Liver (tissue), 9 donors: ENCODE data around the gene CLCN7. TPM values are rescaled to one million over a fixed set of nuclear protein-coding genes. Genes with fewer than 3 reads are reported as not detected.

ENCODE experiments used
- DNase-seq: peaks from one replicate; pipeline ENCODE4 v3.0.0-alpha.2; 2017; ENCODE audit warnings: low spot score
- H3K27ac ChIP-seq, 2 donors: one replicate each; pipeline ENCODE4 v1.7.0; 2013; ENCODE audit warnings: inconsistent platforms in 2 of 2, low read length in 2 of 2, control low read depth in 1 of 2, low read depth in 1 of 2, mild to moderate bottlenecking in 1 of 2
- H3K27me3 ChIP-seq, 4 donors: one replicate each; pipeline versions ENCODE4 v1.6.1 to v1.7.0; 2013; ENCODE audit warnings: low read length in 3 of 4, inconsistent platforms in 1 of 4, mild to moderate bottlenecking in 1 of 4, moderate library complexity in 1 of 4; ENCODE audit not compliant: control insufficient read depth in 4 of 4, insufficient read depth in 4 of 4
- H3K36me3 ChIP-seq, 4 donors: one replicate each; pipeline versions ENCODE4 v1.6.1 to v1.7.0; 2013; ENCODE audit warnings: low read length in 3 of 4, mild to moderate bottlenecking in 3 of 4, low read depth in 1 of 4, moderate library complexity in 1 of 4; ENCODE audit not compliant: control insufficient read depth in 4 of 4, insufficient read depth in 3 of 4
- H3K4me1 ChIP-seq, 4 donors: one replicate each; pipeline versions ENCODE4 v1.6.1 to v1.7.0; 2013; ENCODE audit warnings: low read length in 3 of 4, mild to moderate bottlenecking in 3 of 4, moderate library complexity in 1 of 4; ENCODE audit not compliant: control insufficient read depth in 4 of 4, insufficient read depth in 4 of 4
- H3K4me3 ChIP-seq, 3 donors: one replicate each; pipeline versions ENCODE4 v1.6.1 to v1.7.0; 2013; ENCODE audit warnings: low read length in 3 of 3, control low read depth in 1 of 3, low read depth in 1 of 3, mild to moderate bottlenecking in 1 of 3
- H3K9ac ChIP-seq, 2 donors: one replicate each; pipeline ENCODE4 v1.7.0; 2013; ENCODE audit warnings: low read length in 2 of 2, mild to moderate bottlenecking in 2 of 2, moderate library complexity in 2 of 2, control low read depth in 1 of 2, low read depth in 1 of 2
- H3K9me3 ChIP-seq, 4 donors: one replicate each; pipeline versions ENCODE4 v1.6.1 to v1.7.0; 2013; ENCODE audit warnings: low read length in 3 of 4; ENCODE audit not compliant: control insufficient read depth in 4 of 4
- EGR1 ChIP-seq, 2 donors: IDR thresholded peaks; 2 replicates each; pipeline ENCODE4 v1.6.1; 2016 to 2018; ENCODE audit warnings: antibody characterized with exemption in 2 of 2, low read depth in 2 of 2
- FOXA1 ChIP-seq: IDR thresholded peaks from 2 replicates; pipeline ENCODE4 v1.6.1; 2016; ENCODE audit warnings: antibody characterized with exemption
- GABPA ChIP-seq, 2 donors: IDR thresholded peaks in 1 of 2; conservative IDR thresholded peaks in 1 of 2; 2 replicates each; pipeline ENCODE4 v1.6.1; 2016; ENCODE audit warnings: antibody characterized with exemption in 2 of 2, mild to moderate bottlenecking in 1 of 2, moderate library complexity in 1 of 2
- HNF4A ChIP-seq, 2 donors: conservative IDR thresholded peaks; 2 replicates each; pipeline ENCODE4 v1.6.1; 2016; ENCODE audit warnings: antibody characterized with exemption in 2 of 2, mild to moderate bottlenecking in 2 of 2
- JUND ChIP-seq, 2 donors: IDR thresholded peaks; 2 replicates each; pipeline ENCODE4 v1.6.1; 2016; ENCODE audit warnings: antibody characterized with exemption in 2 of 2
- NR2F2 ChIP-seq: IDR thresholded peaks from 2 replicates; pipeline ENCODE4 v1.6.1; 2016; ENCODE audit warnings: antibody characterized with exemption
- SP1 ChIP-seq: IDR thresholded peaks from 2 replicates; pipeline ENCODE4 v1.6.1; 2018; ENCODE audit warnings: antibody characterized with exemption, mild to moderate bottlenecking
- TAF1 ChIP-seq: conservative IDR thresholded peaks from 2 replicates; pipeline ENCODE4 v1.6.1; 2016; ENCODE audit warnings: antibody characterized with exemption, mild to moderate bottlenecking
- WGBS: extraction: QIAGEN DNeasy Blood & Tissue Kit; methylation state at CpG from one replicate; pipeline ENCODE4 v1.1.7; 2013; 5-methylcytosine and 5-hydroxymethylcytosine counted together
- polyA plus RNA-seq, 2 donors: library from polyadenylated mRNA; stranded (reverse) in 1 of 2; unstranded in 1 of 2; fragments of 200-250 nt in 1 of 2; fragments of >200 nt in 1 of 2; fragmentation: Nextera tagmentation in 1 of 2; extraction: Ambion mirVana in 1 of 2; gene quantifications; one replicate each; pipeline versions ENCODE4 v1.2.1 to v1.2.3, GENCODE V29; 2013 to 2015
- total RNA-seq, 2 donors: library from RNA; depleted of rRNA; stranded (reverse); fragments of >200 nt; gene quantifications; one replicate each; pipeline ENCODE4 v1.2.3, GENCODE V29; 2014
- TF ChIP-seq, protein P1 (sequence below): IDR thresholded peaks from 2 replicates; pipeline ENCODE4 v1.6.1; 2016; ENCODE audit warnings: antibody characterized with exemption, mild to moderate bottlenecking
- donor health status: healthy.
- donor health status: healthy.
- donor health status: healthy.
- donor health status: healthy.
- donor health status: healthy.

The CLCN7 gene
- total and polyA plus RNA-seq, 4 donors = 13.9 to 36.2 (median 30.2) TPM

DNA sequence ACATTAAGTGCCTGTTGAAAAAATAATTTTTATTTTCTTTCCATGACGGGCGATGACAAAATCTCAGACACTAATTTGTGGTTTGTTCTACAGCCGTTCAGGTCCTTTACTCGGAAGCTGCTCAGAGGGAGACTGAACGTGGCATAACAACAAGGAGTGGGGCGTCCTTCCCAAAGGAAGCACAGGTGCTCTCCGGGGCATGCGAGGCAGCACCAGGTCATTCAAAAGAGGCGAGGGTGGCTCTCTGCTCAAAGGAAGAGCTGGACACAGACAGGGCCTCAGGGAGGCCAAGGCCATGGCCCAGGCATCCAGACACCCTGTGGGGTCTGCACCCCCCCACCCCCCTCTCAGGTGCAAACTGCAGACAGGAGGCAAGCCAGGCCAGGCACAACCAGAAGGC lies 76.5 kb downstream of the CLCN7 start (continued):
- TF ChIP-seq, protein P1, sequence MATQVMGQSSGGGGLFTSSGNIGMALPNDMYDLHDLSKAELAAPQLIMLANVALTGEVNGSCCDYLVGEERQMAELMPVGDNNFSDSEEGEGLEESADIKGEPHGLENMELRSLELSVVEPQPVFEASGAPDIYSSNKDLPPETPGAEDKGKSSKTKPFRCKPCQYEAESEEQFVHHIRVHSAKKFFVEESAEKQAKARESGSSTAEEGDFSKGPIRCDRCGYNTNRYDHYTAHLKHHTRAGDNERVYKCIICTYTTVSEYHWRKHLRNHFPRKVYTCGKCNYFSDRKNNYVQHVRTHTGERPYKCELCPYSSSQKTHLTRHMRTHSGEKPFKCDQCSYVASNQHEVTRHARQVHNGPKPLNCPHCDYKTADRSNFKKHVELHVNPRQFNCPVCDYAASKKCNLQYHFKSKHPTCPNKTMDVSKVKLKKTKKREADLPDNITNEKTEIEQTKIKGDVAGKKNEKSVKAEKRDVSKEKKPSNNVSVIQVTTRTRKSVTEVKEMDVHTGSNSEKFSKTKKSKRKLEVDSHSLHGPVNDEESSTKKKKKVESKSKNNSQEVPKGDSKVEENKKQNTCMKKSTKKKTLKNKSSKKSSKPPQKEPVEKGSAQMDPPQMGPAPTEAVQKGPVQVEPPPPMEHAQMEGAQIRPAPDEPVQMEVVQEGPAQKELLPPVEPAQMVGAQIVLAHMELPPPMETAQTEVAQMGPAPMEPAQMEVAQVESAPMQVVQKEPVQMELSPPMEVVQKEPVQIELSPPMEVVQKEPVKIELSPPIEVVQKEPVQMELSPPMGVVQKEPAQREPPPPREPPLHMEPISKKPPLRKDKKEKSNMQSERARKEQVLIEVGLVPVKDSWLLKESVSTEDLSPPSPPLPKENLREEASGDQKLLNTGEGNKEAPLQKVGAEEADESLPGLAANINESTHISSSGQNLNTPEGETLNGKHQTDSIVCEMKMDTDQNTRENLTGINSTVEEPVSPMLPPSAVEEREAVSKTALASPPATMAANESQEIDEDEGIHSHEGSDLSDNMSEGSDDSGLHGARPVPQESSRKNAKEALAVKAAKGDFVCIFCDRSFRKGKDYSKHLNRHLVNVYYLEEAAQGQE = no peak

DNA sequence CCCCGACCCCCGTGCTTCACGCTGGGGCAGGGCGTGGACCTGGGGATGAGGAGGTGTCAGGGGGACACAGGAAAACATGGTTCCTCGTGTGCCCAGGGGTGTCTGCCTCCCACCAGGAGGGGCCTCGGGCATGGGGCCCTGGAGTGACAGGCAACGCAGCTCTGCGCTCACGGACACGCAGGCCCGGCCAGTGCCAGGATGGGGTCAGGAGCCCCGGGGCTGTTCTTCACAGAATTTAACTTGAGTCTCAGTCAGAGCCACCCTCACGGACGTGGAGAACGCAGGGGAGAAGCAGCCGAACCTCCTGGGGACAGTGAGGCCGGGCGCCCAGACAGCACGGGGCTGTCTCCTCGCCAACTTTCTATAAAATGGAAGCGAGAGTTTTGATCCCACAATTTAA lies 77.0 kb downstream of the CLCN7 start:
- no peaks in the 10 kb centered on the region for H3K9me3 ChIP-seq
- TF ChIP-seq GABPA (IDR thresholded peaks at IDR 0.05 in 1 of 2, conservative IDR thresholded peaks at IDR 0.05 in 1 of 2) (no peak), EGR1 (IDR thresholded peaks at IDR 0.05; ENCODE audit: low read depth in 2 of 2) (no peak), NR2F2 (no peak), JUND (IDR thresholded peaks at IDR 0.05) (no peak), TAF1 (no peak), SP1 (no peak)
- TF ChIP-seq, protein P1 = no peak
- no peaks in the 10 kb centered on the region for H3K27me3 ChIP-seq
- 97% methylated on average over 21 of the region's 21 CpGs for WGBS
- no peaks in the 10 kb centered on the region for H3K4me1 ChIP-seq
- H3K27ac ChIP-seq = no peak overlapping the region
- no peak for DNase-seq
- H3K36me3 ChIP-seq = peaks cover 8 to 53% (median 18%) of the 10 kb centered on the region in 4 donors
- H3K4me3 ChIP-seq = no peak overlapping the region
- no peak overlapping the region for H3K9ac ChIP-seq

DNA sequence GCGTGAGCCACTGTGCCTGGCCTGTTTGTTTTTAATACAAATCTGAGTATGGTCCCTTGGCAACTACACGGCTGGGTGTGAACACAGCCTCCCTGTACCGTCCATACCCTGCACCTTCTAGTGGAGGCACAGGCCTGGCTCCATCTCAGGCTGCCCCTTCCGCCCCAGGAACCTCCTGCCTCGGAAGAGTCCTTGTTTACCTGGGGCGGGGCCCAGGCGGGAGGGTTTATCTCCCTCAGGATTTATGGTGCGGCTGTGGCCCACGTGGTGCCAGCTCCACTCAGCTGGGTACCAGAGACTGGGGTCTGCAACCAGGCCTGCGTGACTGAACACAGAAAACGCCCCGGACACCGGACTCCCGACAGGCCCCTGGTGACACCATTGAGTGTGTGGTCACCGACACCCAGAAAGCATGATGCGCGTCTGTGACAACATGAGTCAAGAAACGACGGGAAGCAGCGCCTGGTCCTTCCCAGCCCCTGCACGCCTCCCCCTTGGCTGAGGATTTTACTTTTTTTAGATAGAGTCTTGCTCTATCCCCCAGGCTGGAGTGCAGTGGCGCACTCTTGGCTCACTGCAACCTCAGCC lies 79.3 kb downstream of the CLCN7 start:
- TF ChIP-seq GABPA (IDR thresholded peaks at IDR 0.05 in 1 of 2, conservative IDR thresholded peaks at IDR 0.05 in 1 of 2) = no peak
- no peak for TF ChIP-seq TAF1
- TF ChIP-seq HNF4A (conservative IDR thresholded peaks at IDR 0.05) = no peak
- no peak for TF ChIP-seq FOXA1
- TF ChIP-seq SP1 = no peak
- no peak for DNase-seq
- Histone ChIP-seq H3K4me1 (no peaks in the 10 kb centered on the region), H3K36me3 (peaks cover 7 to 49% (median 22%) of the 10 kb centered on the region in 4 donors), H3K9ac (no peak overlapping the region), H3K9me3 (no peaks in the 10 kb centered on the region), H3K4me3 (no peak overlapping the region), H3K27ac (no peak overlapping the region), H3K27me3 (no peaks in the 10 kb centered on the region)
- 94% methylated on average over 22 of the region's 22 CpGs for WGBS

Other genes with a start within 250 kb of the CLCN7 start
- gene TPSG1, start 249.8 kb downstream of the CLCN7 start, total RNA-seq = not detected
- gene TPSG1, start 249.8 kb downstream of the CLCN7 start, polyA plus RNA-seq = under 1 TPM in 1 of 2 donors, not detected in 1; 0.55 TPM
- under 1 TPM; 0.09 to 0.67 TPM for gene TPSB2, start 244.8 kb downstream of the CLCN7 start, total RNA-seq
- gene TPSB2, start 244.8 kb downstream of the CLCN7 start, polyA plus RNA-seq = 10 to 100 TPM in 1 of 2 donors, under 1 TPM in 1; 0.24 to 12.7 TPM
- gene TPSAB1, start 234.3 kb downstream of the CLCN7 start, total RNA-seq = 1 to 10 TPM in 1 of 2 donors, under 1 TPM in 1; 0.23 to 1.1 TPM
- gene TPSAB1, start 234.3 kb downstream of the CLCN7 start, polyA plus RNA-seq = 10 to 100 TPM in 1 of 2 donors, 1 to 10 TPM in 1; 1.4 to 10.8 TPM
- under 1 TPM in 1 of 2 donors, not detected in 1; 0.28 TPM for gene TPSD1, start 219.0 kb downstream of the CLCN7 start, total RNA-seq
- under 1 TPM in 1 of 2 donors, not detected in 1; 0.40 TPM for gene TPSD1, start 219.0 kb downstream of the CLCN7 start, polyA plus RNA-seq
- gene UBE2I, start 165.4 kb downstream of the CLCN7 start, total RNA-seq = 10 to 100 TPM; 21.8 to 23.9 TPM
- gene UBE2I, start 165.4 kb downstream of the CLCN7 start, polyA plus RNA-seq = 10 to 100 TPM; 19.4 to 23.2 TPM
- gene BAIAP3, start 141.4 kb downstream of the CLCN7 start, total RNA-seq = 1 to 10 TPM; 2.3 to 2.8 TPM
- 1 to 10 TPM; 1.6 to 3.8 TPM for gene BAIAP3, start 141.4 kb downstream of the CLCN7 start, polyA plus RNA-seq
- gene TSR3, start 123.2 kb downstream of the CLCN7 start, total RNA-seq = 10 to 100 TPM; 20.3 to 29.5 TPM
- gene TSR3, start 123.2 kb downstream of the CLCN7 start, polyA plus RNA-seq = 10 to 100 TPM; 28.3 to 29.9 TPM
- gene GNPTG, start 123.1 kb downstream of the CLCN7 start, total RNA-seq = 10 to 100 TPM; 24.4 to 31.4 TPM
- 10 to 100 TPM; 50.7 to 79.6 TPM for gene GNPTG, start 123.1 kb downstream of the CLCN7 start, polyA plus RNA-seq
- 10 to 100 TPM in 1 of 2 donors, 1 to 10 TPM in 1; 7.1 to 14.7 TPM for gene UNKL, start 60.3 kb downstream of the CLCN7 start, total RNA-seq
- 1 to 10 TPM; 3.5 to 6.1 TPM for gene UNKL, start 60.3 kb downstream of the CLCN7 start, polyA plus RNA-seq
- 1 to 10 TPM; 6.9 to 8.9 TPM for gene UQCC4, start 54.3 kb downstream of the CLCN7 start, total RNA-seq
- gene UQCC4, start 54.3 kb downstream of the CLCN7 start, polyA plus RNA-seq = 10 to 100 TPM; 13.8 to 16.4 TPM
- gene PERCC1, start 44.0 kb downstream of the CLCN7 start, total RNA-seq = 1 to 10 TPM in 1 of 2 donors, under 1 TPM in 1; 0.50 to 4.7 TPM
- gene PERCC1, start 44.0 kb downstream of the CLCN7 start, polyA plus RNA-seq = not detected
- under 1 TPM in 1 of 2 donors, not detected in 1; 0.42 TPM for gene CCDC154, start 30.5 kb downstream of the CLCN7 start, total RNA-seq
- under 1 TPM; 0.18 to 0.39 TPM for gene CCDC154, start 30.5 kb downstream of the CLCN7 start, polyA plus RNA-seq
- under 1 TPM; 0.08 to 0.61 TPM for gene PTX4, start 13.9 kb upstream of the CLCN7 start, total RNA-seq
- gene PTX4, start 13.9 kb upstream of the CLCN7 start, polyA plus RNA-seq = not detected
- 10 to 100 TPM; 12.9 to 14.6 TPM for gene TELO2, start 18.3 kb upstream of the CLCN7 start, total RNA-seq
- gene TELO2, start 18.3 kb upstream of the CLCN7 start, polyA plus RNA-seq = 10 to 100 TPM; 17.8 to 19.3 TPM
- 10 to 100 TPM in 1 of 2 donors, 1 to 10 TPM in 1; 3.5 to 11.7 TPM for gene TMEM204, start 58.6 kb upstream of the CLCN7 start, total RNA-seq
- 10 to 100 TPM in 1 of 2 donors, 1 to 10 TPM in 1; 9.8 to 14.4 TPM for gene TMEM204, start 58.6 kb upstream of the CLCN7 start, polyA plus RNA-seq
- 1 to 10 TPM; 5.4 to 8.1 TPM for gene IFT140, start 137.0 kb upstream of the CLCN7 start, total RNA-seq
- gene IFT140, start 137.0 kb upstream of the CLCN7 start, polyA plus RNA-seq = 1 to 10 TPM; 1.3 to 2.1 TPM
- gene CRAMP1, start 137.3 kb upstream of the CLCN7 start, total RNA-seq = 1 to 10 TPM; 6.0 to 6.4 TPM
- gene CRAMP1, start 137.3 kb upstream of the CLCN7 start, polyA plus RNA-seq = 1 to 10 TPM; 1.1 to 2.5 TPM
- 10 to 100 TPM; 31.0 to 32.6 TPM for gene JPT2, start 203.3 kb upstream of the CLCN7 start, total RNA-seq
- 10 to 100 TPM in 1 of 2 donors, 1 to 10 TPM in 1; 7.4 to 25.8 TPM for gene JPT2, start 203.3 kb upstream of the CLCN7 start, polyA plus RNA-seq
- 10 to 100 TPM; 10.1 to 43.0 TPM for gene MAPK8IP3, start 231.2 kb upstream of the CLCN7 start, total RNA-seq
- 1 to 10 TPM; 4.1 to 8.5 TPM for gene MAPK8IP3, start 231.2 kb upstream of the CLCN7 start, polyA plus RNA-seq